Frontal cortex (tissue), 4 donors: Measurements from ENCODE around the gene COPZ1. TPM values are rescaled to one million over a fixed set of nuclear protein-coding genes. Genes with fewer than 3 reads are reported as not detected.

Source experiments
- DNase-seq, 2 donors: peaks; one replicate each; pipeline ENCODE4 v3.0.0; 2012; ENCODE audit warnings: low spot score in 2 of 2
- FAIRE-seq: peaks from 2 replicates; lab custom pipeline; 2012; peaks lifted over from hg19 to GRCh38; lab: Jason Lieb, UNC
- total RNA-seq: library from RNA; depleted of rRNA; stranded (reverse); fragments of >200 nt; gene quantifications from one replicate; pipeline ENCODE4 v1.2.3, GENCODE V29; 2014
- donor health status: control.
- donor health status: control.
- donor health status: control.

COPZ1 gene
- total RNA-seq, 1 donor from 2014 or later, result 59.9 TPM

DNA sequence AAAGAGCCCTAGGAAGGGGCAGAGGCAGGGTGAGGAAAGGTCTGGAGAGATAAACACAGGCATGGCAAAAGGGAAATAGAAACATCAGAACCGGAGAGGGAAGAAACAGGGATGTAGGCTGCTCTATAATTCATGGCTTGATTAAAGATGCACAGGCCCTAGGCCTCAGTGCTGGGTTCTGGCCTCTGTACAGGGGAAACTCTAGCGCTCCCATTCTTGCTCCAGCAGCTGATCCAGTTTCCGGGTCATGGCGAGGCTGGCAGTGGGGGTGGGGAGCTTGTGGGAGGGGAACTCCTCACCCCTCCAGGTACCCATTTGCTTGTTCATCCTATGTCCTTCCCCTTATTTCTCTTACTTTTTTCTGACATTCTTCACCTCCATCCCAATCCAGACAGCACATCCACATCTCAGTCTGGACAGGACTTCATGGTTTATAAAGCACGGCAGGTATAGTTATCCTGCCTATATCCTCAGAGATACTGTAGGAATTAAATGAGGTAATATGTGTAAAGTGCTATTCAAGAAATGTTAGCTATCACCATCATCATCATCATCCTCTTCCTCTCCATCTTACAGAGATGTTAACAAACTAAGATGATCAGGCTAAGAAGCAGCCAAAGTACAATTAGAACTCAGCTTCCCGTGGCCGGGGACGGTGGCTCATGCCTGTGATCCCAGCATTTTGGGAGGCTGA lies 47.3 kb downstream of the COPZ1 start:
- DNase-seq (no peak), FAIRE-seq (no peak)

DNA sequence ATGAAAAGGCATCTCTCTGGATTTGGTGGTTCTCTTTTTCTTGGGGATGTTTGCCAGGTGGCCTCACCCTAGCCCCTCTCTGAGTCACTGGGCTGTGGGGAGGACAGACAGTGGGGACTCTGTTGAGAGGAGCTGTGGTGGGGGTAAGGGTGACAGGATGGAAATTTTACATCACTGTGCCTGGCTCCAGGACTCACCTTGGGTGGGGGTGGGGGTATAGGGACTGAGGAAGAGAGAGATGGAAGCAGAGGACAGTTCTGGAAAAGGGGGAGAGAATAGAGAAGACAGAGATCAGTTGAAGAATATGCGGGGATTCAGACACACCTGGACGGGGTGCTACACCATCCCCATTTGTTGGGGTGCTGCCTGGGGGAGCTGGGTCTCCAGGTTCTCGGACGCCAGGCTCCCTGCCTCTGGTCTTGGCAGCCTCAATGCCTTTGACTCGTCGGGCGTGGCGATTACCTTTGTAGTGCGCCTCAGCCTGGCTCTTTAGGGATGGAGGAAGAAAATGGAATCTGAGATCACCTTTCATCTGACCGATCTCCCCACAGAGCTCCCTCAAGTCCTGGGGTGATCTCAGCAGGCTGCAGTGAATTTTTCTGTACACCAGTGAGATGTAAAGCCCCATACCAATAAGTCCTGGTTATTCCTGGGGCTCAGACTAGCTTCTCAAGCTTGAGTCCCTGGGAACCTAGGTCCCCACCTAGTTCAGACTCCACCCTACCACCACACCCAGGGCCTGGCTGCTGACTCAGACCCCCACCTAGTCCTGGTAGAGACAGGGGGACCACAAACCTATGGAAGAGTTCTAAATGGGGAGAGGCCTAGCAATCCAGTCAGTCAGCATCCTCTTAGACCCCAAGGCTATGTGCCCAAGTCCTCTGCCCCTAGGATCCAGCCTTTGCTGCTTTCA lies 49.0 kb downstream of the COPZ1 start:
- no peak for FAIRE-seq
- no peak for DNase-seq

DNA sequence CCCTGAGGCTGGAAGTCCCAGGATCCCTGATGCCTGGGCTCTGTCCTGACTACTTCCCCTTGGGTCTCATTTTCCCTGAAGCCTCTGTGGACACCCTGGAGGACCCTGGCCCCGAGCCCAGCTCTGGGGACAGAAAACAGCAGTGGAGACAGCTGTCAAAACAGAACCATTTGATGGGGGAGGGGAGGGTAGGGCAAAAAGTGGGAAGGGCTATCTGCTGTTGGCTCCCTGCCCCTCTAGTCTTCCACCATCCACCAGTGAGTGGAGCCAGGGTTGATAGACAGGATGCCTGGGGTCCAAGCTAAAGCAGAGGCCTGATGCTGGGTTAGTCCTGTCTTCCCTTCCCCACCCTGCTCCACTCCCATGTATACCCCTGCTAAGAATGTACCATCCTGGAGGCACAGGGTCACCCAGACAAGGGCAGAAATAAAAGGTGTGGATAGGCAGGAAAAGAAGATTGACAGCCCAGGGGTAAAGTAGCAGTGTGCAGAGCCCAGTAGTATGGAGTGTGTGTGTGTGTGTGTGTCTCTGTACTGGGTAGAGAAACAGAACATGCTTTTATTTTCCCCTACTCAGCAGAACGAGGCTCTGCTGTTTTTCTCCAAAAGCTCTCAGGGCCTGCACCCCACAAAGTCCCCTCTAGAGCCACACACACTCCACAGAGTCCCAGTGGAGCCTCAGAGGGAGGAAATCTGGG lies 49.8 kb downstream of the COPZ1 start:
- DNase-seq (no peak), FAIRE-seq (no peak)

DNA sequence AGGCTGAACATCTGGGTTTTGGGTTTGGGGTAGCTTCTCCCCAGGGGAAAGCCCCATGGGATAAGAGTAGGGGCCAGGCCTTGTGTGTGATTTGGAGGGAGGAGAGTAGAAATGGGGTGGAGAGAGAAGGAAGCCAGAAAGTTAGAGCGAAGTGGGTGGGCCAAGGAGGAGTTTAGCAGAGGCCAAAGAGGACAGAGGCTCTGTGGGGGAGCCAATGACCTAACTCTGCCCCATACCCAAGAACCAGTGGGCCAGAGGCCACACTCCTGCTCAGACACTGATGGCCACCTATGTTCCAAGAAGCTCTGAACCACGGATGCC lies 50.3 kb downstream of the COPZ1 start:
- no peak for DNase-seq
- FAIRE-seq, result no peak

DNA sequence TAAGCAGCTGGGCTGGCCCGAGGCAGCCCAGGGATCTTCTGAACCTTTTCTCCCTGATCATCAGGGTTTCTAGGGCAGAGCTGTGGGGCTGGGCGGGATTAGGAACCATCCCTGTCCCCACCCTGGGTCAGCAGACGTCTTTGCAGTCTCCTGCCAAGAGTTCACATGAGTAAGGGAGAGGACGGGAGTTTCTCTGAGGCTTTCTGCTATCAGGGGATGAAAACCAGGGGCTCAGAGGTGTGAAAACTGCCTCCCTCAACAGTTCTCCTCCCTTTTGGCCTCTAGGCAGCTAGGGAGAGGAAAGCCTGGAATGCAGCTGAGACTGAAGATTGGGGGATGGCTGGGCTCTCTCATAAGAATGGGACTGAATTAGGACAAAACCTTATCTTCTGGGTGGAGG lies 51.7 kb downstream of the COPZ1 start:
- FAIRE-seq (no peak), DNase-seq (no peak)

DNA sequence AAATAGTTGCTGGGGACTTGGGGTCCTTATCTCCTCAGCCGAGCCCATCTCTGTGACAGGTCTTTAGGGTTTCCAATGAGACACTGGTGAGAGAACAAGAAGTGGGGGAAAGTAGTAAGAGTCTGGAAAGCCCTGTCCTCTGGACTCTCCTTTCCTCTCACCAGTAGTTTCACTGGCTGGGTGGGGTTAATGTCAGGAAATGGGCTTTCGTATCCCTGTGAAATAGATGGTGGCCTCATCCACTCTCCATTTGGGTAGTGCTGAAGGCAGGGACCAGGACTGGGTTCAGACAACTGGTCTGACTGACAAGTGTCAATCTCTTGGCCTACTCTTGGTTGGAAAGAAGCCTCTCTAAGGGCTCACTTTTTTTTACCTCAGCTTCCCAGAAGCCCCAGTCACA lies 52.1 kb downstream of the COPZ1 start:
- DNase-seq (no peak), FAIRE-seq (no peak)

DNA sequence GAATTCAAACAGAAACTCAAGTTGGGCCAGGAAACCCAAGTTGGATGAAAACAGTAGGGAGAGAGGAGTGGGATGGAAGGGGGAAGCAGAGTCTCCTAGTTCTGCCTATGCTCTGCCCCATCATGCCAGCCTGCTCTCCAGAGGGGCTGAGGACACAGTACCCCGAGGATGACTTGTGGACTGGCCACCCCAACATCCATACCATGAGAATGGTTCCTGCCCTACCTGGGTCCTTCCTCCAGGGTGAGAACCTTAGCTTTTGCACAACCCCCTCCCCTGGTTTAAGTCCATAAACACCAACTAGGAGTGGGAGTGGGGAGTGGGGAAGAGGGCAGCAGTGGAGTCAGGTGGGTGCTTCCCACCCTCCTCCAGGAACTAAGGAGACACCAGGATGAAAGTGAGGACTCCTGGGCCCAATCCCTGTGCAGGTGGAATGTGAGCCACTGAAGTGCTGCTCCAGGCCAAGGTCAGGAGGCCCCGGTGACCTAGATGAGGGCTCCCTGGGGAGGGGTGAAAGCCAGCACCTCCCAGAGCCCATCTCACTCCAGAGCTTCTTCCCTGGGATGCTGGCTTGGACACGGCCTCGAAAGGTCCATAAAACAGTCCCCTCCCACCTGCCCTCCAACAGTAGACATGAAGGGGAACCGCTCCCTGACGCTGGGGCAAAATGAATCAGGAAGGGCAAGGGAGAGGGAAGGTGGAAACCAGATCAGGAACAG lies 53.0 kb downstream of the COPZ1 start:
- no peak for FAIRE-seq
- no peak for DNase-seq

DNA sequence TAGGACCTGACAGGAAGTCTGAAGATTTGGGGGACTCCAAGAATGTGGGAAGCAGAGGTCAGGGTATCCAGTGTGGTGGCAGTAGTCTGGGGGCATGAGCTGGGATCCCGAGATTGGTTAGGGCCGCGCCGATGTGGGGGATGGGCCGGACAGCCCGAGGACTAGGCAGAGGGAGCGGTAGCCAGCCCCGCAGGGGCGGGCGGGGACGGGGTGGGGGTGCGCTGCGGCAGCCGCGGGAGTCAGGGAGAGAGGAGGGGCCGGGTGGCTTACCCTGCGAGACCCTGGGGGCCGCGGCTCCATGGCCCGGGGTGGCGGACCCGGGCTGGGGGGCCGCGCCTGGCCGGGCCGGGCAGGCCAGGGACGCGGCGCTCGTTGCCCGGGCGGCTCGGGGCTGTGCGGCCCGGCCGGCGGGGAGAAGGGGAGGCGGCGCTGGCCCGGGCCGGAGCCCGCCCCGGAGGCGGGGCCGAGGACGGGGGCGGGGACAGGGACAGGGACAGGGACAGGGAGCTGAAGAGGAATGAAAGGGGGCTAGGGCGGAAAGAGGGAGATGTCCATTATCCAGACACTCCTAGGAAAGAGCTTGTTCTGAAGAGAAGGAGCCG lies 54.0 kb downstream of the COPZ1 start:
- FAIRE-seq (no peak), DNase-seq (peak; percentile 82)

DNA sequence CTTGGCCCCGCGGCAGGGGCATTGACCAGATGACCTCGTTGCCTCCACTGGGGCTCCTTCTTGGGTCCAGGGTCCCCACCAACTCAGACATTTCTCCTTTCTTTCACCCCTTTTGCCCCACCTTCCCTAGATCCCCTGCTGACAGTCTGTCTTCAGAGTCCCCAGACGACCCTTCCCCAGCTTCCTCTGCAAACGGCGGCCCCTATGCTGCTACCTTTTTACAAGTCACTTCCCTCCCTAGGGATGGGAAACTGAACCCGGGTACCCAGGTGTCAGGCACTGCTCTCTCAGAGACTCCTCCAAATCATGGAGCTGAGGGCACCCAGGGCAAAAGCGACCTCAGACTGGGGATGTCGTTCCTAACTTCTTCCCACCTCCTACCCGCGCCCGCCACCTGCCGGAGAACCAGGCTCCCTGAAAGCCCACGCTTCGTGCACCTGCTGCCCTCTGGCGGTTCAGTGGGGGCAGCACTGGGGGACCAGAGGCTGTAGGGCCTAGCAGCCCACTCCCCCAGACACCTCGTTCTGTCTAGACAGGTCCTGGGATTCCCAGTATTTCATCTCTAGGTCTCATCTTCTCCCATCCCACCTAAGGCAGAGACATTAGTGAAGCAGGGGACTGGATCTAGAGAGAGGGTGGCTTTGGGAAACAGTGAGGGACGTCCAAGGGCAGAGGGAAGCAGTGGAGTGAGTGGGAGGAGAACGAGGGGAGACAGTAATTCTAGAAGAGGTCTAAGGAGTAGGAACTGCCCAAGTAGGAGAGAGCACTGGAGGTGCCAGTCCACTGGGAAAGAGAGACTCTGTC lies 54.7 kb downstream of the COPZ1 start:
- peak; percentile 87 to 93 for DNase-seq
- FAIRE-seq, result no peak

DNA sequence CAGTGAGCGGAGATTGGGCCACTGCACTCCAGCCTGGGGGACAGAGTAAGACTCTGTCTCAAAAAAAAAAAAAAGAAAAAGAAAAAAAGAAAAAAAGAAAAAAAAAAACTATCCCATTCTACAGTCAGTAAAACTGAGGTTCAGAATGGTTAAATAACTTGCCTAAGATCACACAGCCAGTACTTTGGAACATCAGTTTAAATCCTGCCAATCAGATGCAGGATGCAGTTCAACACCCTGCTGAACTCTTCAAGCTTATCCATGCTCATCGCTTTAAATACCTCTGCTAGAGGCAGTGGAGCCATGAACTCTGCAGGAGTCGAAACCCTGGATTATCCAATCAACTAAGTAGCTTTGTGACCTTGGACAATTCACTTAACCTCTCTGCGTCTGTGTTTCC lies 56.2 kb downstream of the COPZ1 start:
- FAIRE-seq (no peak), DNase-seq (no peak)

DNA sequence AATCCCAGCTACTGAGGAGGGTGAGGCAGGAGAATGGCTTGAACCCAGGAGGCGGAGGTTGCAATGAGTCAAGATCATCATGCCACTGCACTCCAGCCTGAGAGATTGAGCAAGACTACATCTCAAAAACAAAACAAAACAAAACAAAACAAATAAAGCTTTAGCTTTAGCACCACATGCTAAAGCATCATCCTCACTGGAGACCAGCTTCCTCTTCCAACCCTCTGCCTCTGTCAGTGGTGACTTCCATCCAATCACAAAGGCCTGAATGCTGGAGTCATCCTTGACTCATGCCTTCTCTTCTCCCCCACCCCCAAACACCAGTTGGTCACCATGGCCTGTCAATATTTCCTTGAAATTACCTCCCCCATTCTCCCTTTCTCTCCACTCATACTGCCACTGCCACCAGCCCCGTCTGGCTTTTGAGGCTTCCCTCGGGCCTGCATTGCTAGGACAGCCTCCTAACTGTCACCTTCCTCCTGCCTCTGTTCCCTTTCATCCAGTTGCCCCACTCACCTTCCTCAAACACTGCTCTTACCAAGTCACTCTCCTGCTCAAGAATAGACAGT lies 58.2 kb downstream of the COPZ1 start:
- FAIRE-seq (no peak), DNase-seq (no peak)

DNA sequence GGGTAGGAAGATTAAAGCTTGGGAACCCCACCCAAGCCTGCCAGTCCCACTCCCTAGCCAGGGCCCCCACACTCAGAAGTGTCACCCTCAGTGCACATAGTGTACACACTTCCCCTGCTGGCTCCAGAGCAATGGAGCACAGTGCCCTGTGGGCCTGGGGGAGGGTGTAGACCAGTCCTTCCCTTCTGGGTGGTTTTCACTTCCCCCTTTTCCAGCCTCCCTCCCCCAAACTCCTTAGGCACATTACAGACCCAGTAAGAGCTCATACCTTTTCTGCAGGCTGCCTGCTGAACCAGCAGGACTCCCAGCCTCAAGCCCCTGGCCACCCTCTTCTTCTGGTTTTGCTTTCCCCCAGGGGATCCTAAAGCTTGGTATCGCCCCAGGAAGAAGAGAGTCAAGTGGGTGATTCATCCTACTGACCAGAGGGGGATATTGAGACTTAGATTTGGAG lies 59.7 kb downstream of the COPZ1 start, which contains the start of gene ZNF385A:
Gene ZNF385A (minus strand): TSS at position 143 of the 451 bp plus-strand sequence. CDS start 219 bp downstream, outside the sequence.
- FAIRE-seq (no peak), DNase-seq (no peak)

DNA sequence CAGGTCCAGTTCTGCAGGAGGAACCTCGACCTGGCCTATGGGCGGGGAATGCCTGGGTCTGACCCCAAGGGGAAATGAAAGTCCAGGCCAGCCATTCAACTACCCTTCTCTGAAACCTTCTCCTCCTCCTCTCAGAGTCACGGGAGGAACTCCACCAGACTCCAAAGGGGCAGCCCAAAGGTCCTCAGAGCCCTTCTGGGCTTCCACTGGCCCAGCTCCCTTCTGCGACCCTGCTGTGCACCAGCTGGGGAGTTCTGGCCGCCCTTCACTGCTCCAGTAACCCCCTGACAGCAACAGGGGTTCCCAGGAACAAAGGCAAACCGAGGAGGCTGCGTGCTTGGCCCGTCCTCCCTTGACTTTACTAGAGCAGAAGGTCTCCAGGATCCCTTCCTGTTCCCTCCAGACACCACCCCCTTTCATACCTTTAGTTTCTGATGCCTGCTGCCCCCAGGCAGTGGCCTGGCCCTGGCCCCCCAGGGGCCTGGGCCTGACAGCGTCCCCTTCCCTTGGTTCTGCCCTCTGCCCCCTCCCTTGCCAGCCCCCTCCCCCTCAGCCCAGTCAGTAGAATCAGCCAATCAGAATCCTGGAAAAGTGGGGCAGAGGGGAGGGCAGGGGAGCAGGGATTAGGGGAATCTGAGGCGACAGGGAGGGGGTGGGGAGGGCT lies 60.5 kb downstream of the COPZ1 start:
- FAIRE-seq, result no peak
- no peak for DNase-seq

DNA sequence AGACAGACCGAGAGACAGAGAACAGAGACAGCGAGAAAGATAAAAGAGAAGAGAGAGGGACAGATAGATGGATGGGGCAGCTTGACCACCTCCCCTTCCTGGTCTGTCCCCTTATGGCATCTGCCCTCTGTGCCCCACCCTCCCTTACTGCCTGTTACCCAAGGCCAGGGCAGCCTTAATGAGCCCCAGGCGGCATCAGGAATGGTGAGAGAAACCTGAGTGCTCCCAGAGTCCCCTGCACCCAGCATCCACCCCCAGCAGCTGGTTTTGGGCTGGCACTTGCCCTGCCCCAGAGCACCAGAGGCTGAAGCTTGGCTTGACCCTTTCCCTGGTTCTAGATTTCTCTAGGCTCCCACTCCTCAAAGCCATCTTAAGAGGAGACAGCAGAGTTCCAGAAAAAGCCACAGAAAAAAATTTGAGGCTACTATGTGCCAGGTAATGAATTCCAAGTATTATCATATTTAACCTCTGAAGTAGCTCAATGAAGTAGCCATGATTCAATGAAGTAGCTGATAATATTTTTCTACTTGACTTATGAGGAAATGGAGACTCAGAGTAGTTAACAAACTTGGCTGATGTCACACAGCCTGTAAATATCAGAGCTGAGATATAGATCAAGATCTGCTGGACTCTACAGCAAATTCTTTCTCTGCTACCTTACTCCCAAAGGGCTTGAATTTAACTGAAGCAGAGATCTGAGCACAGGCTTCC lies 61.6 kb downstream of the COPZ1 start:
- no peak for FAIRE-seq
- DNase-seq, result no peak

DNA sequence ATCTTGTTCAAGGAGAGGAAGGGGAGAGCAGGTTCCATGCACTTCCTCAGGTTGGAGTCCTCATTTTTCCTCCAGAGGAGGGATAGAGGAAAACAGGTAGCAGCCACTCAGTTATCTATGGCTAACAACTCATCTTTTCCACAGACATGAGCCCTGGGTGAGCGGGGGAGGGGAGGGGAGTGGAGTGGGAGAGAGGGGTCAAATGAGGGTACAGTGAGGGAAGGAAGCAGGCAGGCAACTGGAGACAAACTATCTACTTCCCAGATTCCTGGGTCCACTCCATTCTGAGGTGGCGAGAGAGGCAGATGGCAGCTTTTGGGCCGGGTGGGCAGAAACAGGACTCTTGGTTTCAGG lies 62.2 kb downstream of the COPZ1 start:
- FAIRE-seq (no peak), DNase-seq (no peak)

DNA sequence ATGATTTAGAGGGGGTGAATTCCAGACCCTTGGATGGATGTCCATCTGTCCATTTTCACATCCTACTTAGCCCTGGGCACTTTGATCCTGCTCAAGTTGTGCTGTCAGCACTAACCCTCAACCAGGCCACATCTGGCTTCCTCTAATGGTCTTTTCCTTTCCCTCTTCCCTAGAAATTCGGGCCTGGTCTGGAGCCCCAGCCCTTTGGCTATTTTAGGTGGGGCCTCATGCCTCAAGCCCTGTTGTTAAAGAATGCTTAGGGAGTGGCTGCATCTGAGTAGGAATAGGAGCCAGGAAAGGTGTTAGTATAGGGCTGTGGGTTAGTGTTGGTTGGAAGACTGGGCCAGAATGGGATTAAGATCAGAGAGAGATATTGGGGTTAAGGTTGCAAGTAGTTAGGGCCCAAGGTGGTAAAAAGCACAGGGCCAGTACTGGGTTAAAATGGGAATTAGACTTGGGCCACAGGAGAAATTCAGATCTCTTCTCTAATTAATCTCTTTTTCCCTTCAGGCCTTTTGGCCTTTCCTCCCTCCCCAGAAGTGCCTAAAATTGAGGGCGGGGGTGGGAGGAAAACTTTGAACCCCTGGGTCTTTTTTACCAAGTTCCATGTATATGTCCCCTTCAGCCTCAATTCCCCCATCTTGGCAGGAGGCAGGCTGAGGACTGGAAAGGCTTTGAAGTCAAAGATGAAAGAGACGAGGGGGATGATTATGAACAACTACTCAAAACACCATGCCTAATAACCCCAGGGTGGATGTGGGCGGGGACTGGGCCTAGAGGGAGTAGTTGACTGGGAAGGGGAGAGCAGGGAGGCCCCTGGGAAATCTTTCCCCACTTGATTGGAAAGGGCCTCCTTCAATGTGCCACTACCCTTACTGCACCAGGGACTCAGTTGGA lies 63.6 kb downstream of the COPZ1 start:
- FAIRE-seq, result no peak
- no peak for DNase-seq

DNA sequence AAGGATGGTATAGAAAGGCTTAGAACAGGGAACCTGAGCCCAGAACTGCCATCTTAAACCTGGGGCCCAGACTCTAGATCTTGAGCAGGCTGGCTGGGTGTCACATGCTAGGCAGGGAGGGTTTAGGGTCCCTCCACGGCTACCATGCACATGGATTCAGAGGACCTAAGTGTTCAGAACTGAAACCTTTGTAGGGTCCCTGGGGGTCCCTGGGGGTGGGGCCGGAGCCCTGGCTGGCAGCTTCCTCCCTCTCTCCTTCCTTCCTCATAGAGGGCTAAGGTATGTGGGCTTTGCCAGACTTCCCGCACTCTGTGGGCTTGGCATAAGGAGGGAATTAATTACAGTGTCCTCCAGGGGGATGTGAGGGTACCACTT lies 64.2 kb downstream of the COPZ1 start:
- no peak for FAIRE-seq
- DNase-seq, result no peak
